ENCODE measurements around the gene OAT.

Gene OAT

DNA sequence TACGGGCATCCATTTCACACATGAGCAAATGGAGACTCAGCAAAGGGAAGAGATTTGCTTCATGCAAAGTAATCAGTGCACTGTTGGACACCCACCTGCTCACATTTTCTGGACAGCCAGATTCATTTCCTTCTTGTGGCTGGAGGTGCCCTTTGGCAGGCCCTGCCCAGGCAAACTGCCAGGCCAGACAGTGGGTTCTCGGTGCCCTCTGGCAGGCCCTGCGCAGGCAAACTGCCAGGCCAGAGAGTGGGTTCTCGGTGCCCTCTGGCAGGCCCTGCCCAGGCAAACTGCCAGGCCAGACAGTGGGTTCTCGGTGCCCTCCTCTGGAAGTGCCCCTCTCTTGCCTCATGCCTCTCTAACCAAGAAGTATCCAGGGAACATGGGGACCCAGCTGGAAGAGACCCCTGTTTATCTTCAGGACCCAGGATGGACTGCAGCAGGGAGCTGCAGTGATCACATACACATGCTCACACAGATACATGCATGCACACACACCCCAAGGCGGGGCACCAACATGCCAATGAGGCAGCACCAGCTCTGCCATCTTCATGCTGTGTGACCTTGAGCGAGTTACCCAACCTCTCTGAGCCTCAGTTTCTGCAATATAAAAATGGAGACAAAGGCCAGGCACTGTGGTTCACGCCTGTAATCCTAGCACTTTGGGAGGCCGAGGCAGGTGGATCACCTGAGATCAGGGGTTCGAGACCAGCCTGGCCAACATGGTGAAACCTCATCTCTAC is 67.1 kb downstream of the OAT start:
- DNase-seq, result no peak

GRCh38 chr10:124350806-124351205 is 67.9 kb downstream of the OAT start:
- no peak for DNase-seq

DNA sequence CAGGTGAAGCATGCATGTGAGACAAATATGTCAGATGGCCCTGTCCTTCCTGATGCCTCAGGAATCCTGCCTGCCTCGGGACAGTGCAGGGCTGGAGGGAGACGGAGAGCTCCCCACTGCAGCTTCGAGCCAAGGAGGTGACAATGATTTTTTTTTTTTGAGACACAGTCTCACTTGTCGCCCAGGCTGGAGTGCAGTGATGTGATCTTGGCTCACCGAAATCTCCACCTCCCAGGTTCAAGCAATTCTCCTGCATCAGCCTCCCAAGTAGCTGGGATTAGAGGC is 68.8 kb downstream of the OAT start:
- DNase-seq, result no peak

GRCh38 chr10:124349231-124349995 is 69.3 kb downstream of the OAT start:
- no peak for DNase-seq

GRCh38 chr10:124348801-124349200 is 69.9 kb downstream of the OAT start:
- no peak for DNase-seq

DNA sequence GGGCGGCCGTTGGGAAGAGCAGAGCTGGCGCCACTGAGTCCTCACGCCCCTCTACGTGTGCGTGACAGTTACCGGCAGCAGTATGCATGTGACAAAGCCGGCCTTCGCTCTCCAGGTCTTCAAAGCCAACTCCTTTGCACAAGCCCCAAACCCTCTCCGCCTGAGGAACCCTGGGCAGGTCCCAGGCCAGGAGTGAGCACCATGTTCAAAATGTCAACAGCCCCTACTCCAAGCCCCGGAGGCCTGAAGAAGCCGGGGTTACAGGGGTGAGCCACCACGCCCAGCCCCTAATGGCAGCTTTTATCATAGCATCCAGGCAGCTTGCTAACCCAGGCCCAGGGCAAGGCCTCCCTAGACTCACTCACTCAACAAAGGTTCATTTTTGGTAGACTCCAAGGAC is 70.8 kb downstream of the OAT start:
- no peak for DNase-seq
